Activated naive CD4-positive, alpha-beta T cell treated with anti-CD3 and anti-CD28 coated beads, Interleukin-2, amount 50 U/mL, for 72 hours (primary cell): ENCODE measurements around the gene YKT6. TPM values are rescaled to one million over a fixed set of nuclear protein-coding genes. Genes with fewer than 3 reads are reported as not detected.

Experiments used
- ATAC-seq, 2 donors: fragments of 150-1000 bp; cut with Tn5 transposase; 2 replicates each; pipeline ENCODE4 v1.10.0; 2021; ENCODE audit warnings: mild to moderate bottlenecking in 2 of 2, moderate library complexity in 2 of 2
- DNase-seq, 2 donors: peaks; one replicate each; pipeline ENCODE4 v3.0.0; 2021 to 2022; ENCODE audit warnings: low spot score in 2 of 2
- H3K27ac Mint-ChIP-seq, 2 donors: one replicate each; pipeline ENCODE4 v1.8.0; 2022; ENCODE audit warnings: mild to moderate bottlenecking in 2 of 2, mixed read lengths in 2 of 2
- H3K36me3 Mint-ChIP-seq, 2 donors: one replicate each; pipeline ENCODE4 v1.8.0; 2022; ENCODE audit warnings: mixed read lengths in 2 of 2
- H3K9me3 Mint-ChIP-seq, 2 donors: one replicate each; pipeline ENCODE4 v1.8.0; 2022; ENCODE audit warnings: mixed read lengths in 2 of 2
- total RNA-seq, 2 donors: library from RNA; stranded (reverse); gene quantifications; one replicate each; pipeline ENCODE4 v1.2.3, GENCODE V29; 2022

The YKT6 gene
- total RNA-seq, 2 donors from 2014 or later: 45.2 to 72.9 TPM

- H3K9me3 Mint-ChIP-seq: no peaks in the 10 kb centered on the region
- H3K27ac Mint-ChIP-seq: peak overlapping the region in 1 of 2 donors; percentile 8
- ATAC-seq (no peak), DNase-seq (no peak)
- H3K36me3 Mint-ChIP-seq: no peaks in the 10 kb centered on the region
These were observed 32.3 kb downstream of the YKT6 start for GRCh38 chr7:44232901-44233715.

DNA sequence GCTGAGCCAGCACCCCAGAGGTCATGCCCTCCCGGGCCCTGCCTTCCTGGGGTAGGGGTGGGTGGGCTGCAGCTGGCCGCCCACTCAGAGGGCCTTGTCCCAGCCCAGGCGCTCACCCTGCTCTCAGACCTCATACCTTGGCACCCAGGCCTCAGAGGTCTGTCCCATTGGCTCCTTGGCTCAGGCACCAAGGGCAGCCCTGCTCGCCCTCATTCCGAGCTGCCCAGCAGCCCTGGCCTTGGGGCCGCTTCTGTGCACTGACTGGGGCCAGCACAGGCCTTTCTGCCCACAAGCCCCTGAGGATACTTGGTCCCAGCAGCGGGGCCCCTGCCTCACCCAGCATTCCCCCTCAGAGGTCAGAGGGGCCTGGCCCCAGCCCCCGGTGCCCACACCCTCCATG, 34.3 kb downstream of the YKT6 start:
- Mint-ChIP-seq H3K36me3 (no peaks in the 10 kb centered on the region), H3K9me3 (no peaks in the 10 kb centered on the region), H3K27ac (peak overlapping the region in 1 of 2 donors; percentile 40)
- no peak for ATAC-seq
- DNase-seq: no peak

GRCh38 chr7:44235582-44236332, 35.0 kb downstream of the YKT6 start:
- H3K27ac Mint-ChIP-seq: peak overlapping the region; percentile 19 to 40

GRCh38 chr7:44236333-44236728, 35.6 kb downstream of the YKT6 start:
- no peak for ATAC-seq
- peak overlapping the region in 1 of 2 donors; percentile 19 for H3K27ac Mint-ChIP-seq
- no peaks in the 10 kb centered on the region for H3K9me3 Mint-ChIP-seq
- no peak for DNase-seq
- no peaks in the 10 kb centered on the region for H3K36me3 Mint-ChIP-seq

More at GRCh38 chr7:44235582-44236332, 35.0 kb downstream of the YKT6 start:
- DNase-seq (no peak), ATAC-seq (no peak)
- H3K36me3 Mint-ChIP-seq: no peaks in the 10 kb centered on the region
- no peaks in the 10 kb centered on the region for H3K9me3 Mint-ChIP-seq

- no peak for ATAC-seq
- no peak for DNase-seq
- H3K9me3 Mint-ChIP-seq: no peaks in the 10 kb centered on the region
- no peaks in the 10 kb centered on the region for H3K36me3 Mint-ChIP-seq
- no peak overlapping the region for H3K27ac Mint-ChIP-seq
These were observed 36.9 kb downstream of the YKT6 start for GRCh38 chr7:44237696-44238095.

- no peaks in the 10 kb centered on the region for H3K9me3 Mint-ChIP-seq
- H3K27ac Mint-ChIP-seq: no peak overlapping the region
- ATAC-seq: no peak
- no peak for DNase-seq
- no peaks in the 10 kb centered on the region for H3K36me3 Mint-ChIP-seq
These were observed 37.4 kb downstream of the YKT6 start for GRCh38 chr7:44238116-44238695.

- Mint-ChIP-seq H3K27ac (peak overlapping the region in 1 of 2 donors; percentile 88), H3K36me3 (no peaks in the 10 kb centered on the region), H3K9me3 (no peaks in the 10 kb centered on the region)
- DNase-seq: no peak
- no peak for ATAC-seq
These were observed 38.6 kb downstream of the YKT6 start for GRCh38 chr7:44239361-44239760.

- DNase-seq (no peak), ATAC-seq (no peak)
- Mint-ChIP-seq H3K9me3 (no peaks in the 10 kb centered on the region), H3K27ac (peak overlapping the region in 1 of 2 donors; percentile 88), H3K36me3 (no peaks in the 10 kb centered on the region)
These were observed 39.6 kb downstream of the YKT6 start for GRCh38 chr7:44240376-44240775.

- peak overlapping the region in 1 of 2 donors; percentile 88 for H3K27ac Mint-ChIP-seq
These were observed 40.3 kb downstream of the YKT6 start for GRCh38 chr7:44240983-44241510.

GRCh38 chr7:44242091-44242490, 41.3 kb downstream of the YKT6 start:
- DNase-seq (no peak), ATAC-seq (no peak)
- H3K36me3 Mint-ChIP-seq: no peaks in the 10 kb centered on the region
- H3K27ac Mint-ChIP-seq: peak overlapping the region in 1 of 2 donors; percentile 88
- H3K9me3 Mint-ChIP-seq: no peaks in the 10 kb centered on the region

More at GRCh38 chr7:44240983-44241510, 40.3 kb downstream of the YKT6 start:
- Mint-ChIP-seq H3K36me3 (no peaks in the 10 kb centered on the region), H3K9me3 (no peaks in the 10 kb centered on the region)
- ATAC-seq (peak; percentile 93 to 96), DNase-seq (peak; percentile 69 to 78)

DNA sequence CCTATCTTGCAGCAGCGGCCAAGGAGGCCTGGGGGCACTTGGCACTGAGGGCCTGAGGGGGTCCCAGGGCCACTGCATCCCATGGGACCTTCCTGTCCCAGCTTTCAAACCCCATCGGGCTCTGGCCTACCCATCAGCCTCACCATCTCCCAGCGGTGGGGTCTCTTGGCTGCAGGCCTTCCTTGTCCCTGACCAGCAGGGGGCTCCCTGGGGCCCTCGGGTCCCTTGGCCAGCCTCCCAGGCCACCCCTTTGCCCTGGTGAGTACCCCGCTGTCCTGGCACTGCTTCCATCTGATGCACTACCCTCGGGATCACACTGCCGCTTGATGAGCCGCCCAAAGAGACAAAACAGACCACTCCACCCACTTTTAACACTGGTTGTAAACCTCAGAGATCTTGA, 43.5 kb downstream of the YKT6 start:
- peak overlapping the region in 1 of 2 donors; percentile 76 for H3K27ac Mint-ChIP-seq
- ATAC-seq (peak; percentile 24 to 45), DNase-seq (peak in 1 of 2 donors; percentile 63)
- H3K9me3 Mint-ChIP-seq: no peaks in the 10 kb centered on the region
- H3K36me3 Mint-ChIP-seq: no peaks in the 10 kb centered on the region

DNA sequence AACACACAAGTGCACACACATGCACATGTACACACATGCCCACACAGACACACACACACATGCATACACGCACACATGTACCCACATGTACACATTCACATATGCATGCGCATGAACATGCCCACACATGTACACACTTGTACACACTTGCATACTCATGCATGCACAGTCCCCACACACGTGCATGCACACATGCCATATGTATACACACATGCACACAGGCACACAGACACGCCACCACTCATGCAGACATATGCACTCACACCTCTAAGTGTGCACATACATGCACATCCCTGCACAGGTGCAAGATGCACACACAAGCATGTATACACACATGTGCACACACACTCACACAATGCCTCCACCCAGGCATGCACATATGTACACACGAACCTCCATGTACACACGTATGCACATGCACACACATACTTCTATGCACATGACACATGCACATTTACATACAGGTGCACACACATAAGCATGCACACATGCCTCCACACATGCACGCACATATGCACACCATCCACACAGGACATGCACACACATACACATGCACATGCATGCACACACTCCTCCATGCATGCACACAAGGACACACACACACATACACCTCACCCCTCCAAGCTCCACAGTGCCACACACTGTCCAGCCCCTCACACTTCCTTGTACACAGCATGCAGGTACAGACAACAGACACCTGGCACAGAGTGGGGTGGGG, 45.8 kb downstream of the YKT6 start:
- H3K9me3 Mint-ChIP-seq: no peaks in the 10 kb centered on the region
- H3K27ac Mint-ChIP-seq: no peak overlapping the region
- no peak for ATAC-seq
- no peaks in the 10 kb centered on the region for H3K36me3 Mint-ChIP-seq
- DNase-seq: no peak

DNA sequence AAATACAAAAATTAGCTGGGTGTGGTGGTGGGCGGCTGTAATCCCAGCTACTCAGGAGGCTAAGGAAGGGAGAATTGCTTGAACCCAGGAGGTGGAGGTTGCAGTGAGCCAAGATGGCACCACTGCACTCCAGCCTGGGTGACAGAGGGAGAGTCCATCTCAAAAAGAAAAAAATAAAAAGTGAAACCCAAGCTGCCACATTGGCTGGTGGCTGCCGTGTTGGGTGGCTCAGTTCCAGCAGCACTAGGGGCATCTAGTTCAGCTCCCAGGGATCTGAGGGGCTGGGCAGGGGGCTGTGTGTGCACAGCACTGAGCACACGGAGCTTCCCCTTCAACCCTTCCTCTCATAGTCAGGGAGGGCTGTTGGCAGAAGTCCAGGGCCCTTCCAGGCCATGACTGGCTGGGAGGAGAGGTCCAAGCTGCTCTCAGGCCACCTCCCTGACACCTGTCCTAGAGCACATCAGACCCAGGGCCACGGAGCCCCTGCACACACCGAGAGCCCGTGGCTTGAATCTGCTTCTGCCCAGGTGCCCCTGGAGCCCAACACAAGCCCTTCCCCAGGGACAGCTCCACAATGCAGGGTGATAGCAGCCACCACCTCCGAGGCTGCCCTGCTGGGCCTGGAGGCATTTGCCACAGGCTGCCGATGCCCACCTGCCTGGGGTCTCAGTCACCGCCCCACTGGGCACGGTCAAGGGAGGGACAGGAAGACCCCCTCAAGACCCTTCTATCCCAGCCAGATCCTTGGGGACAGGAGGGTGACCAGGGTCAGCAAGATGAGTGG, 47.3 kb downstream of the YKT6 start:
- Mint-ChIP-seq H3K36me3 (no peaks in the 10 kb centered on the region), H3K9me3 (no peaks in the 10 kb centered on the region), H3K27ac (no peak overlapping the region)
- DNase-seq (no peak), ATAC-seq (no peak)

GRCh38 chr7:44249639-44250234, 49.0 kb downstream of the YKT6 start:
- ATAC-seq: no peak

DNA sequence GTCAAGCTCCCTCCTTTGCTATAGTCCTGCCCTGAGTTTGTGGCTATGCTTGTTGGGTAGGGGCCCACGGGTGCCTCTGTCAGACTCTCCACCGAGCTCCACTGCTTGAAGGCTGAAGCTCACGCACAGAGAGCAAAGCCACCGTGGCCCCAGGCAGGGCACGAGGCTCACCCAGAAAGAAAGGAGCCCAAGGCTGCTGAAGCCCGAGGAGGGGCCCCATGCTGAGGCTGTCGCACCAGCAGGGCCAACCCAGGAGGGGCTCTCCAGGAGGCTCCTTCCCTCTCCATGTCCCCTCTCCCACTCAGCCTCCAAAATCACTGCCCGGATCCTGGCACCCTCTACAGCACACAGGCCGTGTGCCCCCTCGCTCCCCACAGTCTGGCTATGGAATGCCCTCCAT, 50.5 kb downstream of the YKT6 start:
- Mint-ChIP-seq H3K36me3 (no peaks in the 10 kb centered on the region), H3K27ac (no peak overlapping the region), H3K9me3 (peaks cover 3 to 7% of the 10 kb centered on the region in 2 donors)
- ATAC-seq (no peak), DNase-seq (no peak)

More at GRCh38 chr7:44249639-44250234, 49.0 kb downstream of the YKT6 start:
- Mint-ChIP-seq H3K9me3 (peaks cover 0 to 5% of the 10 kb centered on the region in 2 donors), H3K27ac (peak overlapping the region in 1 of 2 donors; percentile 26), H3K36me3 (no peaks in the 10 kb centered on the region)
- no peak for DNase-seq
